ENCODE results near the gene UGT3A2. TPM values are rescaled to one million over a fixed set of nuclear protein-coding genes. Genes with fewer than 3 reads are reported as not detected.

UGT3A2 gene
- polyA plus RNA-seq, 1 of the 3 experiments (the other 2 are of a cell fraction): 0.05 TPM

- H3K4me3 ChIP-seq (ENCODE audit: low read depth in 2 of 2, low read length in 1 of 2): no peak overlapping the region
- H2AFZ ChIP-seq (ENCODE audit: low read depth): no peak overlapping the region
- H3K4me2 ChIP-seq: no peak overlapping the region
- H3K36me3 ChIP-seq (replicated peaks in 1 of 2; ENCODE audit: control insufficient read depth in 1 of 2, insufficient read depth in 2 of 2, low read length in 1 of 2): no peaks in the 10 kb centered on the region
- DNase-seq: no peak
- no peak overlapping the region for H3K27ac ChIP-seq (ENCODE audit: low read depth in 2 of 2, low read length in 1 of 2)
- H3K9me3 ChIP-seq: no peaks in the 10 kb centered on the region
- no peaks in the 10 kb centered on the region for H4K20me1 ChIP-seq (ENCODE audit: insufficient read depth)
- TF ChIP-seq, protein P1, sequence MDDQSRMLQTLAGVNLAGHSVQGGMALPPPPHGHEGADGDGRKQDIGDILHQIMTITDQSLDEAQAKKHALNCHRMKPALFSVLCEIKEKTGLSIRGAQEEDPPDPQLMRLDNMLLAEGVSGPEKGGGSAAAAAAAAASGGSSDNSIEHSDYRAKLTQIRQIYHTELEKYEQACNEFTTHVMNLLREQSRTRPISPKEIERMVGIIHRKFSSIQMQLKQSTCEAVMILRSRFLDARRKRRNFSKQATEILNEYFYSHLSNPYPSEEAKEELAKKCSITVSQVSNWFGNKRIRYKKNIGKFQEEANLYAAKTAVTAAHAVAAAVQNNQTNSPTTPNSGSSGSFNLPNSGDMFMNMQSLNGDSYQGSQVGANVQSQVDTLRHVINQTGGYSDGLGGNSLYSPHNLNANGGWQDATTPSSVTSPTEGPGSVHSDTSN (IDR thresholded peaks at IDR 0.05): no peak
- no peak for TF ChIP-seq FOXM1 (IDR thresholded peaks at IDR 0.05; ENCODE audit: low read depth)
- TF ChIP-seq POLR2AphosphoS5 (IDR thresholded peaks at IDR 0.05; ENCODE audit: low read depth, low read length): no peak
- TF ChIP-seq, protein P2, sequence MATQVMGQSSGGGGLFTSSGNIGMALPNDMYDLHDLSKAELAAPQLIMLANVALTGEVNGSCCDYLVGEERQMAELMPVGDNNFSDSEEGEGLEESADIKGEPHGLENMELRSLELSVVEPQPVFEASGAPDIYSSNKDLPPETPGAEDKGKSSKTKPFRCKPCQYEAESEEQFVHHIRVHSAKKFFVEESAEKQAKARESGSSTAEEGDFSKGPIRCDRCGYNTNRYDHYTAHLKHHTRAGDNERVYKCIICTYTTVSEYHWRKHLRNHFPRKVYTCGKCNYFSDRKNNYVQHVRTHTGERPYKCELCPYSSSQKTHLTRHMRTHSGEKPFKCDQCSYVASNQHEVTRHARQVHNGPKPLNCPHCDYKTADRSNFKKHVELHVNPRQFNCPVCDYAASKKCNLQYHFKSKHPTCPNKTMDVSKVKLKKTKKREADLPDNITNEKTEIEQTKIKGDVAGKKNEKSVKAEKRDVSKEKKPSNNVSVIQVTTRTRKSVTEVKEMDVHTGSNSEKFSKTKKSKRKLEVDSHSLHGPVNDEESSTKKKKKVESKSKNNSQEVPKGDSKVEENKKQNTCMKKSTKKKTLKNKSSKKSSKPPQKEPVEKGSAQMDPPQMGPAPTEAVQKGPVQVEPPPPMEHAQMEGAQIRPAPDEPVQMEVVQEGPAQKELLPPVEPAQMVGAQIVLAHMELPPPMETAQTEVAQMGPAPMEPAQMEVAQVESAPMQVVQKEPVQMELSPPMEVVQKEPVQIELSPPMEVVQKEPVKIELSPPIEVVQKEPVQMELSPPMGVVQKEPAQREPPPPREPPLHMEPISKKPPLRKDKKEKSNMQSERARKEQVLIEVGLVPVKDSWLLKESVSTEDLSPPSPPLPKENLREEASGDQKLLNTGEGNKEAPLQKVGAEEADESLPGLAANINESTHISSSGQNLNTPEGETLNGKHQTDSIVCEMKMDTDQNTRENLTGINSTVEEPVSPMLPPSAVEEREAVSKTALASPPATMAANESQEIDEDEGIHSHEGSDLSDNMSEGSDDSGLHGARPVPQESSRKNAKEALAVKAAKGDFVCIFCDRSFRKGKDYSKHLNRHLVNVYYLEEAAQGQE (IDR thresholded peaks at IDR 0.05; ENCODE audit: low read depth, low read length): no peak
- no peak for TF ChIP-seq TAF1 (IDR thresholded peaks at IDR 0.05; ENCODE audit: borderline replicate concordance, low read depth, low read length)
- TF ChIP-seq, protein P3, sequence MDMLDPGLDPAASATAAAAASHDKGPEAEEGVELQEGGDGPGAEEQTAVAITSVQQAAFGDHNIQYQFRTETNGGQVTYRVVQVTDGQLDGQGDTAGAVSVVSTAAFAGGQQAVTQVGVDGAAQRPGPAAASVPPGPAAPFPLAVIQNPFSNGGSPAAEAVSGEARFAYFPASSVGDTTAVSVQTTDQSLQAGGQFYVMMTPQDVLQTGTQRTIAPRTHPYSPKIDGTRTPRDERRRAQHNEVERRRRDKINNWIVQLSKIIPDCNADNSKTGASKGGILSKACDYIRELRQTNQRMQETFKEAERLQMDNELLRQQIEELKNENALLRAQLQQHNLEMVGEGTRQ (IDR thresholded peaks at IDR 0.05; ENCODE audit: borderline replicate concordance, low read depth, low read length): no peak
- TF ChIP-seq ELF1 (IDR thresholded peaks at IDR 0.05): no peak
- TF ChIP-seq GABPA (IDR thresholded peaks at IDR 0.05; ENCODE audit: low read depth): no peak
- no peak for TF ChIP-seq NFIC (IDR thresholded peaks at IDR 0.05; ENCODE audit: borderline replicate concordance)
- TF ChIP-seq USF1 (IDR thresholded peaks at IDR 0.05; ENCODE audit: borderline replicate concordance, low read depth): no peak
- TF ChIP-seq MEF2A (IDR thresholded peaks at IDR 0.05; ENCODE audit: borderline replicate concordance, low read depth): no peak
- no peak for TF ChIP-seq GATA2 (CRISPR knock-in tag; IDR thresholded peaks at IDR 0.05)
- TF ChIP-seq SMC3 (IDR thresholded peaks at IDR 0.05; ENCODE audit: low read depth, low read length): no peak
- TF ChIP-seq MAX (IDR thresholded peaks at IDR 0.05; ENCODE audit: low read depth): no peak
- TF ChIP-seq IRF3 (IDR thresholded peaks at IDR 0.05; ENCODE audit: low read depth, low read length): no peak
- TF ChIP-seq TEAD4 (IDR thresholded peaks at IDR 0.05; ENCODE audit: borderline replicate concordance, insufficient read depth): no peak
- H3K79me2 ChIP-seq (ENCODE audit: insufficient read depth): no peaks in the 10 kb centered on the region
- ChIA-PET POLR2A (no interaction called here), CTCF (no interaction called here)
- WGBS (ENCODE audit: low lambda C conversion rate): 5% methylated on average over 3 of the region's 3 CpGs
- no peaks in the 10 kb centered on the region for H3K27me3 ChIP-seq (ENCODE audit: insufficient read depth)
- no peak overlapping the region for H3K9ac ChIP-seq
- H3K4me1 ChIP-seq (ENCODE audit: control insufficient read depth in 1 of 2, insufficient read depth in 2 of 2, low read depth in 1 of 2, low read length in 1 of 2): no peaks in the 10 kb centered on the region
- no peaks in the 10 kb centered on the region for H3F3A ChIP-seq (replicated peaks; ENCODE audit: insufficient read depth)
- H3K9me2 ChIP-seq: no peaks in the 10 kb centered on the region
Observed at GRCh38 chr5:35987776-35988175, 78.9 kb downstream of the UGT3A2 start.

Small RNA genes within 50 kb of the gene (small RNA-seq; reads per million reads assigned to genes)
- 0 reads per million in 7 experiments for gene AC016612.1

Other genes starting within 250 kb of the UGT3A2 start
- gene IL7R, start 210.0 kb downstream of the UGT3A2 start, polyA plus RNA-seq (2012; rRNA removed): 3.0 and 4.5 TPM in 2 replicates
- 0.23 and 0.31 TPM in 2 replicates for gene CAPSL, start 128.3 kb downstream of the UGT3A2 start, polyA plus RNA-seq (2012; rRNA removed)
- gene UGT3A1, start 75.5 kb downstream of the UGT3A2 start, polyA plus RNA-seq (2012; rRNA removed): not detected in 2 replicates
- 1.6 and 2.2 TPM in 2 replicates for gene LMBRD2, start 85.0 kb upstream of the UGT3A2 start, polyA plus RNA-seq (2012; rRNA removed)
- 12.4 and 14.8 TPM in 2 replicates for gene SKP2, start 85.2 kb upstream of the UGT3A2 start, polyA plus RNA-seq (2012; rRNA removed)
- 7.6 and 9.7 TPM in 2 replicates for gene NADK2, start 175.0 kb upstream of the UGT3A2 start, polyA plus RNA-seq (2012; rRNA removed)
- not detected in 2 replicates for gene RANBP3L, start 235.0 kb upstream of the UGT3A2 start, polyA plus RNA-seq (2012; rRNA removed)